Endothelial cell of umbilical vein (primary cell): ENCODE data around the gene ZNF407. TPM values are rescaled to one million over a fixed set of nuclear protein-coding genes. Genes with fewer than 3 reads are reported as not detected.

Experiments used
- BruUV-seq: library from RNA; stranded (reverse); fragments of 400-500 nt; replicated peaks from 2 replicates; lab custom pipeline; 2021; lab: Mats Ljungman, UMichigan
- CTCF ChIA-PET: fragments of 300-600, 350-600 bp; sonication (Branson Sonifier 250); formaldehyde crosslinking; loops from one replicate; lab custom pipeline; 2021; ENCODE audit warnings: antibody characterized with exemption, inconsistent platforms; lab: Charles Lee
- POLR2A ChIA-PET: fragments of 300-600, 350-600 bp; sonication (Branson Sonifier 250); formaldehyde crosslinking; loops from one replicate; lab custom pipeline; 2021; ENCODE audit warnings: antibody characterized with exemption, inconsistent platforms; lab: Charles Lee
- DNase-seq: peaks from one replicate; pipeline ENCODE4 v3.0.0-alpha.2; 2011; ENCODE audit warnings: low read depth, low spot score
- FAIRE-seq: peaks from 2 replicates; lab custom pipeline; 2011; peaks lifted over from hg19 to GRCh38; lab: Jason Lieb, UNC
- H2AFZ ChIP-seq: 2 replicates; pipeline ENCODE4 v1.6.0; 2012; ENCODE audit warnings: low read depth, low read length, control low read depth, inconsistent platforms
- H3K27ac ChIP-seq: 2 replicates; pipeline ENCODE4 v1.5.1; 2011; ENCODE audit warnings: low read depth, mild to moderate bottlenecking, control low read depth, low read length, moderate library complexity; ENCODE audit not compliant: insufficient read depth
- H3K27me3 ChIP-seq, 2 experiments: 2 replicates each; pipeline versions ENCODE4 v1.6.0 to v1.6.1; 2011; ENCODE audit warnings: low read length in 2 of 2, mixed read lengths in 1 of 2; ENCODE audit not compliant: control insufficient read depth in 2 of 2, insufficient read depth in 2 of 2
- H3K36me3 ChIP-seq, 2 experiments: 2 replicates in 1 of 2; 3 replicates in 1 of 2; pipeline ENCODE4 v1.5.1; 2011; ENCODE audit warnings: low read length in 2 of 2, mild to moderate bottlenecking in 1 of 2, moderate library complexity in 1 of 2; ENCODE audit not compliant: control insufficient read depth in 2 of 2, insufficient read depth in 2 of 2; ENCODE audit errors: extremely low read depth in 1 of 2
- H3K4me1 ChIP-seq: 3 replicates; pipeline ENCODE4 v1.5.1; 2011; ENCODE audit warnings: mild to moderate bottlenecking, low read length; ENCODE audit not compliant: control insufficient read depth, insufficient read depth; ENCODE audit errors: extremely low read depth
- H3K4me2 ChIP-seq: 2 replicates; pipeline ENCODE4 v1.6.1; 2011; ENCODE audit warnings: low read length, control low read depth, mixed read lengths; ENCODE audit not compliant: insufficient read depth
- H3K4me3 ChIP-seq, 3 experiments: fragments of 200-600 bp in 1 of 3; sonication (generic), shearing (Covaris generic) in 1 of 3; replicated peaks in 1 of 3; 2 replicates each; pipeline ENCODE4 v1.5.1; 2011 to 2016; ENCODE audit warnings: control low read depth in 3 of 3, low read length in 3 of 3, mild to moderate bottlenecking in 2 of 3, inconsistent platforms in 1 of 3, low read depth in 1 of 3, moderate library complexity in 1 of 3; ENCODE audit not compliant: insufficient read depth in 1 of 3
- H3K79me2 ChIP-seq: 2 replicates; pipeline ENCODE4 v1.6.0; 2012; ENCODE audit warnings: low read length, inconsistent platforms; ENCODE audit not compliant: control insufficient read depth, insufficient read depth
- H3K9ac ChIP-seq: replicated peaks from 2 replicates; pipeline ENCODE3; 2011; ENCODE audit warnings: low read length, control low read depth; ENCODE audit not compliant: insufficient read depth; ENCODE audit errors: extremely low read depth
- H3K9me1 ChIP-seq: replicated peaks from 3 replicates; pipeline ENCODE4 v1.6.0; 2011; ENCODE audit warnings: mild to moderate bottlenecking, low read length; ENCODE audit not compliant: control insufficient read depth, insufficient read depth; ENCODE audit errors: extremely low read depth
- H3K9me3 ChIP-seq: replicated peaks from 2 replicates; pipeline ENCODE4 v1.5.1; 2012; ENCODE audit warnings: low read length, inconsistent platforms; ENCODE audit not compliant: control insufficient read depth, insufficient read depth
- H4K20me1 ChIP-seq: replicated peaks from 2 replicates; pipeline ENCODE3; 2011; ENCODE audit warnings: mild to moderate bottlenecking, low read length; ENCODE audit not compliant: control insufficient read depth, insufficient read depth; ENCODE audit errors: extremely low read depth
- CTCF ChIP-seq, 2 donors: IDR thresholded peaks; 1 replicate in 1 of 2; 2 replicates in 1 of 2; pipeline ENCODE4 v1.5.1; 2011; ENCODE audit warnings: low read length in 2 of 2, mild to moderate bottlenecking in 2 of 2, moderate library complexity in 2 of 2, control low read depth in 1 of 2, inconsistent platforms in 1 of 2, low read depth in 1 of 2; ENCODE audit not compliant: insufficient read depth in 1 of 2; ENCODE audit errors: extremely low read depth in 1 of 2
- EZH2 ChIP-seq: IDR thresholded peaks from 2 replicates; pipeline ENCODE4 v1.6.1; 2012; ENCODE audit warnings: borderline replicate concordance, low read depth, mild to moderate bottlenecking, moderate library complexity, low read length, inconsistent platforms; ENCODE audit not compliant: severe bottlenecking
- FOS ChIP-seq: IDR thresholded peaks from 2 replicates; pipeline ENCODE4 v1.6.1; 2011; ENCODE audit warnings: mild to moderate bottlenecking, low read length, moderate library complexity, borderline replicate concordance; ENCODE audit not compliant: insufficient read depth
- GATA2 ChIP-seq: IDR thresholded peaks from 2 replicates; pipeline ENCODE4 v1.7.0; 2011; ENCODE audit warnings: low read depth, mild to moderate bottlenecking, moderate library complexity, mixed read lengths, low read length; ENCODE audit not compliant: insufficient read length, insufficient read depth
- JUN ChIP-seq: IDR thresholded peaks from 2 replicates; pipeline ENCODE4 v1.6.1; 2011; ENCODE audit warnings: borderline replicate concordance, low read depth; ENCODE audit not compliant: insufficient read length, insufficient read depth
- MYC ChIP-seq: IDR thresholded peaks from one replicate; pipeline ENCODE4 v1.6.1; 2011; ENCODE audit warnings: mild to moderate bottlenecking, low read depth, low read length
- POLR2A ChIP-seq: IDR thresholded peaks from 2 replicates; pipeline ENCODE4 v1.6.1; 2012; ENCODE audit warnings: low read depth, mild to moderate bottlenecking, control low read depth, low read length
- POLR2AphosphoS5 ChIP-seq: IDR thresholded peaks from 2 replicates; pipeline ENCODE4 v1.6.1; 2012; ENCODE audit warnings: low read depth, mild to moderate bottlenecking, control low read depth, low read length, moderate library complexity; ENCODE audit not compliant: insufficient read depth
- dilution Hi-C: fragments of 300-500 bp; cut with MboI; formaldehyde crosslinking; loops from one replicate; pipeline ENCODE4 v1.15.0; 2019; ENCODE audit warnings: low sequenced_read_pairs; ENCODE audit not compliant: extremely low pct_ligation_motif_present
- intact Hi-C: fragments of 100-400 bp; cut with micrococcal nuclease; formaldehyde crosslinking; loops from one replicate; pipeline ENCODE4 v1.10.0; 2022
- polyA plus RNA-seq, 4 experiments: library from polyadenylated mRNA; depleted of rRNA in 3 of 4; stranded (reverse) in 3 of 4; unstranded in 1 of 4; fragments of >200 nt; gene quantifications; 2 replicates each; pipeline versions ENCODE4 v1.2.1 to v1.2.3, GENCODE V29; 2011 to 2012; ENCODE audit warnings: missing spikeins in 1 of 4
- total RNA-seq: library from RNA; stranded (reverse); gene quantifications from 2 replicates; pipeline ENCODE4 v1.2.3, GENCODE V29; 2021
- TF ChIP-seq, protein P1 (sequence below): IDR thresholded peaks from 2 replicates; pipeline ENCODE4 v1.6.1; 2011; ENCODE audit not compliant: insufficient read depth, insufficient read length

ZNF407 gene
- total and polyA plus RNA-seq, 2 donors (not counting 3 experiments of a cell fraction or from before 2014, with no cell fraction given): 3.8 to 20.1 TPM

GRCh38 chr18:74715306-74715705 is 117.6 kb downstream of the ZNF407 start:
- Histone ChIP-seq H3K79me2 (no peaks in the 10 kb centered on the region), H3K27me3 (no peaks in the 10 kb centered on the region), H2AFZ (no peak overlapping the region), H3K4me2 (no peak overlapping the region), H4K20me1 (no peaks in the 10 kb centered on the region), H3K27ac (no peak overlapping the region), H3K9me1 (no peaks in the 10 kb centered on the region), H3K9me3 (no peaks in the 10 kb centered on the region), H3K4me3 (no peak overlapping the region), H3K36me3 (no peaks in the 10 kb centered on the region), H3K9ac (no peak overlapping the region), H3K4me1 (no peaks in the 10 kb centered on the region)
- FAIRE-seq: no peak
- intact Hi-C loops (no loop called here), dilution Hi-C loops (no loop called here)
- BruUV-seq: no TSS peak
- DNase-seq: no peak
- ChIA-PET CTCF (no interaction called here), POLR2A (no interaction called here)
- TF ChIP-seq JUN: no peak
- TF ChIP-seq POLR2AphosphoS5: no peak
- no peak for TF ChIP-seq EZH2
- no peak for TF ChIP-seq FOS
- TF ChIP-seq, protein P1, sequence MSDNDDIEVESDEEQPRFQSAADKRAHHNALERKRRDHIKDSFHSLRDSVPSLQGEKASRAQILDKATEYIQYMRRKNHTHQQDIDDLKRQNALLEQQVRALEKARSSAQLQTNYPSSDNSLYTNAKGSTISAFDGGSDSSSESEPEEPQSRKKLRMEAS: no peak
- no peak for TF ChIP-seq CTCF (IDR thresholded peaks at IDR 0.05; ENCODE audit: extremely low read depth in 1 of 2, insufficient read depth in 1 of 2, low read depth in 1 of 2, low read length in 2 of 2)
- no peak for TF ChIP-seq GATA2
- no peak for TF ChIP-seq POLR2A
- TF ChIP-seq MYC: no peak
